Measurements from ENCODE around the gene PPP1R16B.
"Not testable (repeated sequence)": the region's sequence is repeated elsewhere in the genome, so short reads cannot be mapped to it uniquely, and the experiment has no call there.

PPP1R16B gene

DNA sequence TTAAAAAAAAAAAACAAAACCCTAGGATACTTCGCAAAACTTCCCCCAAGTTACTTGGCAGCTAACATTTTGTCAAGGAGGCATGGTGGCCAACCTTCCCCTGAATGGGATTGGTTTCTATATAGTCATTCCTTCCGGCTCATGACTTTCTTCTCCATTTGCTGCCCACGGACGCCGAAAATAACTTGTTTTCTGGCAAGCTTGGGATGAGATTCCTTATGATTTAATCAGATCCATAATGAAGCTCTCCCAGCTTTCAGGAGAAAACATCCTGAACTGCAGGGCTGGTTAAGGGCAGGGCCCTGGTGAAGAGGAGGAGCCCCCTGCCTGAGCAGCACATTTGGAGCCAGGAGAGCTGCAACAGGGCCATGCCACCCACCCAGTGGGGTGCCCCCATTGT is 49.9 kb downstream of the PPP1R16B start:
- no peak for DNase-seq

GRCh38 chr20:38856570-38856969 is 51.1 kb downstream of the PPP1R16B start:
- DNase-seq: no peak

- DNase-seq: no peak
These were observed 52.2 kb downstream of the PPP1R16B start for GRCh38 chr20:38857703-38858102.

GRCh38 chr20:38859070-38859690 is 53.7 kb downstream of the PPP1R16B start:
- no peak for DNase-seq

DNA sequence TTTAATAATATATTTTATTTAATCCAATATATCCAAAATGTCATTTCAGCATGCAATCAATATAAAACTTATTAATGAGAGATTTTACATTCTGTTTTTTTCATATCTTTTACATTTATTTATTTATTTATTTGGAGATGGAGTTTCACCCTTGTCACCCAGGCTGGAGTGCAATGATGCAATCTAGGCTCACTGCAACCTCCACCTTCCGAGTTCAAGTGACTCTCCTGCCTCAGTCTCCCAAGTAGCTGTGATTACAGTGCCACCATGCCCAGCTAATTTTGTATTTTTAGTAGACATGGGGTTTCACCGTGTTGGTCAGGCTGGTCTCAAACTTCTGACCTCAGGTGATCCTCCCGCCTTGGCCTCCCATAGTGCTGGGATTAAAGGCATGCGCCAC is 54.4 kb downstream of the PPP1R16B start:
- DNase-seq: not testable (repeated sequence)

GRCh38 chr20:38861071-38861401 is 55.5 kb downstream of the PPP1R16B start:
- DNase-seq: no peak

- no peak for DNase-seq
These were observed 56.7 kb downstream of the PPP1R16B start for GRCh38 chr20:38862226-38862625.

- peak in 1 of 2 donors; percentile 36 for DNase-seq
These were observed 57.7 kb downstream of the PPP1R16B start for GRCh38 chr20:38863024-38863851.

DNA sequence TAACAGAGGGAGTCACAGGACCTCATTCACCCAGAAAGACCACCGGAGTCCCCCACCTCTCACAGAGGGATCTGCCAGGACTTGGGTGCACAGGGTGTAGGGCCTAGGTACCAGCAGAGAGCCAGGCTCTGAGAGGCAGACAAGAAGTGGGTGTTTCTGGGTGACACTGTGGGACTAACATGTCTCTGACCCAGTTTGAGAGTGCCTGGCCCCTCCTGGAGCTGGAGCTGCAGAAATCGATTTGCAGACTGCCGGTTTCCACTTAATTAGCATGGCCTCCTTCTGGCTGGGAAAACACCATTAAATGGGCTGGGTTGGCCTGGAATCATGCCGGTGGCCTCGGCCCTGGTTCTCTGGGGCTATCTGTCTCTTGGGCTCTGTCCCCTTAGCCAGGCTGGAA is 59.2 kb downstream of the PPP1R16B start:
- no peak for DNase-seq

GRCh38 chr20:38866265-38867061 is 61.0 kb downstream of the PPP1R16B start:
- DNase-seq: no peak

GRCh38 chr20:38867062-38867359 is 61.5 kb downstream of the PPP1R16B start:
- DNase-seq: no peak

DNA sequence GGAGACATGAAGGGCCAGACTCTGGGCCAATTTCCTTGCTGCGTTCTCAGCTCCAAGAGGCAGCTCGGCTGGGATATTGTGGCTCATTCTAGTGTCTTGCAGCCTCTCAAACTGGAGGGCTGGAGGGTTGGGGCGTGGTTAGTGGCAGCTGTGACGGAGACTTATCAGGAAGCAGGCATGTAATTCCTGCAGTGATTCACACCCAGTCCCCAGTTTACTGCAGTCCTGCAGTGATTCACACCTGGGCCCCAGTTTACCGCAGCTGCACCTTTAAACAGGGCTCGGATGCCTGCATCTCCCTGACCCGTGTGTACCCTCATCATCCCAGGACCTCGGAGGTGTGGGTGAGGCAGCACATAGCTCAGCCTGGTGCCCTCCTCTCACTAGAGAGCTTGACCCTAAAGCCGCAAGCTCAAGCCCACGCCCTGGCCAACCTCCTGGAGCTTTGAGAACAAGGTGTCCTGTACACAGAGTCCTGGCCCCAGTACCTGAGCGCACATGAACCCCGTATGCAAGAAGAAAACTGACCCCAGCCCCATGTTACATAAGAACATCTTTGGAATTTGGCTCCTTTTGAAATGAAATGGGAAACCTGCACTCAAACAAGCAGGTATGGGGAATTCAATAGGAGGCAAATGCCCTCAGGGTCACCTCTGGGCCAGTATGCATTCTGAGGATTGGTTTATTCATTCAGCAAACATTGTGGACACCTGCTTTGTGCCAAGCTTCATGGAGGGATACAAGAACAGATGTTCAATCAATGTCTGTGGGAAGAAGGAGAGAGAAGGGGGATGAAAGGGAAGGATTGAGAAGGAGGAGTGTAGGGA is 65.4 kb downstream of the PPP1R16B start:
- DNase-seq: peak in 1 of 2 donors; percentile 46

DNA sequence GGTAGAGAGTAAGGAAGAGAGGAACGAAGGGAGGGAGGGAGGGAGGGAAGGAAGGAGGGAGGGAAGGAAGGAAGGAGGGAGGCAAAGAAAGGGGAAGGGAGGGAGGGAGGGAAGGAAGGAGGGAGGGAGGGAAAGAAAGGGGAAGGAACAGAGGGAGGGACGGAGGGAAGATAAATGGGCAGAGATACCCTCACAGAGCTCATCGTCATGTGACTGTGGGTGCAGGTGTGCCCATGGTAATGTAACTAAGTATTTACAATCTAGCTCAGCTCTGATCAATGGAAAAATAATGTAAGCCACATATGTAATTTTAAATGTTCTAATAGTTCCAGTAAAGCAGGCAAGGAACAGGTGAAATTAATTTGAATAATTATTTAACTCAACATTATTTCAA is 66.1 kb downstream of the PPP1R16B start:
- no peak for DNase-seq

DNA sequence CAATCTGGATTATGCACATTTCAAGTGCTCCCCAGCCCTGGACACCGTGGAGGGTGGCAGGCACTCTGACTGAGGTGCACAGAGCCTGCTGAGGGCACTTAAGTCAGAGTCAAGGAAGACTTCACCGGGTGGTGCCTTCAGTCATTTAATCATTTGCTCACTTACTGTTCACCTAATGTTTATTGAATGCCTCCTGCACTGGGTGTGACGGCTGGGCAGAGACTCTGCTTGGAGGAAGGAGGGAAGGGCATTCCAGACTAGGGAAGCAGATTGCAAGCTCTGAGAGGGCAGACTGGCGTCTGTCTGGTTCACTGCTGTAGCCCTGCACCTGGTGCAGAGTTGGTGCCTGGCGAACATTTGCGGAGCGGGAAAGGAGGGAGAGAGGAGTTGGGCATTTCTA is 66.5 kb downstream of the PPP1R16B start:
- no peak for DNase-seq

DNA sequence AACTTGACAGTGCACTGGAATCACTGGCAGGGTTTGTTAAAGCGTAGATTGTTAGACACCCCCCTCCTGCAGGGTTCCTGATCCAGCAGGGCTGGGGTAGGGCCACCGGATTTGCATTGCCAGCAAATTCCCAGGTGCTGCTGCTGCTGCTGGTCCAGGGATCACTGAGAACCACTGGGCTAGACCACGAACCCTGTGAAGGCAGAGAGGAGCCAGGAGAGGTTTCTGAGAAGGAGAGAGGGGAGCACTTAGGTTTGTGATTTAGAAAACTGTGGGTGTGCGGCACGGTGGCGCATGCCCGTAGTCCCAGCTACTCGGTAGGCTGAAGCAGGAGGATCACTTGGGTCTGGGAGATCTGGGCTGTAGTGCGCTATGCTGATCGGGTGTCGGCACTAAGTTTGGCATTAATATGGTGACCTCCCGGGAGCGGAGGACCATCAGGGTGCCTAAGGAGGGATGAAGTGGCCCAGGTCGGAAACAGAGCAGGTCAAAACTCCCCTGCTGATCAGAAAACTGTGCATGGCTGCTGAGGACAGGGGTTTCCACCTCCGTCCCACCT is 67.1 kb downstream of the PPP1R16B start:
- no peak for DNase-seq

- DNase-seq: peak; percentile 69 to 70
These were observed 67.6 kb downstream of the PPP1R16B start for GRCh38 chr20:38873050-38873581.

- no peak for DNase-seq
These were observed 69.1 kb downstream of the PPP1R16B start for GRCh38 chr20:38874460-38875174.

GRCh38 chr20:38875175-38875993 is 69.9 kb downstream of the PPP1R16B start:
- DNase-seq: no peak

- no peak for DNase-seq
These were observed 72.0 kb downstream of the PPP1R16B start for GRCh38 chr20:38877483-38877882.

DNA sequence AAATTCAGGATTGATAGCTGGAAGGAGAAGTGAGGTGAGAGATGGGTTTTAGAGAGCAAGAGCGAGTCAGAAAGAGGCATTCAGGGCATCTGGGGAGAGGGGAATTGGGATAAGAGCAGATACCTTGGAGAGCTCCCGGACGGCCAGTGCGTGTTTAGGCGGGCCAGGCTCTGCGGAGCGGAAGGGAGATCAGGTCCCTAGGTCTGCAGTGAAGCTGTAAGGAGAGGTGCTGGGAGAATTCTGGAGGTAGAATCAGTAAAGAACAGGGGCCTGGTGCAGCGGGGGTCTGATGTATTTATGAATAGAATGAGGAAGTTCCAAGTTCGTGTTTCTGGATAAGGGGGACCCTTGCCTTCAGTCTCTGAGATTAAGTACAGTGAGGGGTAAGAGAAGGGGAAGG is 73.4 kb downstream of the PPP1R16B start:
- no peak for DNase-seq

All from stimulated activated CD4-positive, alpha-beta T cell treated with anti-CD3 and anti-CD28 coated beads, Interleukin-2, amount 100 ng/mL, for 48 hours (primary cell).